ENCODE measurements around the gene TMEM254.
"Not testable (repeated sequence)": the region's sequence is repeated elsewhere in the genome, so short reads cannot be mapped to it uniquely, and the experiment has no call there.

The TMEM254 gene

DNA sequence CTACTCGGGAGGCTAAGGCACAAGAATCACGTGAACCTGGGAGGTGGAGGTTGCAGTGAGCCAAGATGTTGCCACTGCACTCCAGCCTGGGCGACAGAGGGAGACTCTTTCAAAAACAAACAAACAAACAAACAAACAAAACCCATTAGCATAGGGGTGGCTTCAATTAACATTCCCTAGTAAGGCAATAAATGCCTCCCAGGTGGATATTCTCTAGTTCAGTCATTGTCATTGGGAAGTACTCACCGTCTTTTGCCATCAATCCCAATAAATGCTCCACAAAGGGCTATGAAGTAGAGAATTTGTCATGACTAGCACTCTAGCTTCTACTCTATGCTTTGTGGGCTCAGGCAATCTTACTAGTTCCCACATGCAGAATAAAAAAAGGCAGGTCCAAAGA lies 11.7 kb upstream of the TMEM254 start:
- no peak overlapping the region for H3K4me3 ChIP-seq (ENCODE audit: low read depth, low read length)
- TF ChIP-seq, protein P1, sequence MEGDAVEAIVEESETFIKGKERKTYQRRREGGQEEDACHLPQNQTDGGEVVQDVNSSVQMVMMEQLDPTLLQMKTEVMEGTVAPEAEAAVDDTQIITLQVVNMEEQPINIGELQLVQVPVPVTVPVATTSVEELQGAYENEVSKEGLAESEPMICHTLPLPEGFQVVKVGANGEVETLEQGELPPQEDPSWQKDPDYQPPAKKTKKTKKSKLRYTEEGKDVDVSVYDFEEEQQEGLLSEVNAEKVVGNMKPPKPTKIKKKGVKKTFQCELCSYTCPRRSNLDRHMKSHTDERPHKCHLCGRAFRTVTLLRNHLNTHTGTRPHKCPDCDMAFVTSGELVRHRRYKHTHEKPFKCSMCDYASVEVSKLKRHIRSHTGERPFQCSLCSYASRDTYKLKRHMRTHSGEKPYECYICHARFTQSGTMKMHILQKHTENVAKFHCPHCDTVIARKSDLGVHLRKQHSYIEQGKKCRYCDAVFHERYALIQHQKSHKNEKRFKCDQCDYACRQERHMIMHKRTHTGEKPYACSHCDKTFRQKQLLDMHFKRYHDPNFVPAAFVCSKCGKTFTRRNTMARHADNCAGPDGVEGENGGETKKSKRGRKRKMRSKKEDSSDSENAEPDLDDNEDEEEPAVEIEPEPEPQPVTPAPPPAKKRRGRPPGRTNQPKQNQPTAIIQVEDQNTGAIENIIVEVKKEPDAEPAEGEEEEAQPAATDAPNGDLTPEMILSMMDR (IDR thresholded peaks at IDR 0.05; ENCODE audit: low read depth, low read length): no peak
- no peak for DNase-seq (ENCODE audit: low read depth, low spot score)
- in situ Hi-C loops (cut with HindIII; ENCODE audit: low sequenced_read_pairs): no loop called here

GRCh38 chr10:80067821-80068220 lies 10.6 kb upstream of the TMEM254 start:
- in situ Hi-C loops (cut with HindIII; ENCODE audit: low sequenced_read_pairs); DNase-seq (ENCODE audit: low read depth, low spot score); H3K4me3 ChIP-seq (ENCODE audit: low read depth, low read length): not testable (repeated sequence)

- H3K4me3 ChIP-seq (ENCODE audit: low read depth, low read length): no peak overlapping the region
- in situ Hi-C loops (cut with HindIII; ENCODE audit: low sequenced_read_pairs): no loop called here
- DNase-seq (ENCODE audit: low read depth, low spot score): no peak
- TF ChIP-seq, protein P1 (IDR thresholded peaks at IDR 0.05; ENCODE audit: low read depth, low read length): no peak
These were observed 10.2 kb upstream of the TMEM254 start for GRCh38 chr10:80068270-80068669.

GRCh38 chr10:80070057-80070456 lies 8.4 kb upstream of the TMEM254 start:
- DNase-seq (ENCODE audit: low read depth, low spot score): no peak
- no peak overlapping the region for H3K4me3 ChIP-seq (ENCODE audit: low read depth, low read length)
- TF ChIP-seq, protein P1 (IDR thresholded peaks at IDR 0.05; ENCODE audit: low read depth, low read length): no peak
- in situ Hi-C loops (cut with HindIII; ENCODE audit: low sequenced_read_pairs): no loop called here

- no peak overlapping the region for H3K4me3 ChIP-seq (ENCODE audit: low read depth, low read length)
- DNase-seq (ENCODE audit: low read depth, low spot score): no peak
- TF ChIP-seq, protein P1 (IDR thresholded peaks at IDR 0.05; ENCODE audit: low read depth, low read length): no peak
- in situ Hi-C loops (cut with HindIII; ENCODE audit: low sequenced_read_pairs): no loop called here
These were observed 5.9 kb upstream of the TMEM254 start for GRCh38 chr10:80072584-80072983.

DNA sequence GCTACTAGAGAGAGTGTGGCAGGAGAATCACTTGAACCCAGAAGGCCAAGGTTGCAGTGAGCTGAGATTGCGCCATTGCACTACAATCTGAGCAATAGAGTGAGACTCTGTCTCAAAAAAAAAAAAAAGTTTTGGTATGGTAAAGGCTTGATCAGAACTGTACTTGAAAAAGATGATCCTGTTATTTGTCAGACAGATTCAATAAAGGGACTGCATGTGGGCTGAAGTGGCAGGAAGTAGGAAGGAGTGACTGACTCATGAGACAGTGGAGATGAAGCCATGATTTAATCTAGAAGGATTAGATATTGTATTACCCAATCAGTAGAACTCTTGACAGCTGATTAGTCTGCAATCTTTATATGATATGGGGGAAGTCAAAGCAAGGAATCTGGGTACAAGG lies 2.7 kb upstream of the TMEM254 start:
- in situ Hi-C loops (cut with HindIII; ENCODE audit: low sequenced_read_pairs): no loop called here
- DNase-seq (ENCODE audit: low read depth, low spot score): no peak
- H3K4me3 ChIP-seq (ENCODE audit: low read depth, low read length): no peak overlapping the region
- TF ChIP-seq, protein P1 (IDR thresholded peaks at IDR 0.05; ENCODE audit: low read depth, low read length): no peak

GRCh38 chr10:80077869-80078447 lies 507 bp upstream of the TMEM254 start:
- TF ChIP-seq, protein P1 (IDR thresholded peaks at IDR 0.05; ENCODE audit: low read depth, low read length): no peak
- in situ Hi-C loops (cut with HindIII; ENCODE audit: low sequenced_read_pairs): no loop called here
- peak overlapping the region; percentile 60 for H3K4me3 ChIP-seq (ENCODE audit: low read depth, low read length)
- no peak for DNase-seq (ENCODE audit: low read depth, low spot score)
